GM19035 (cell line): ENCODE data around the gene WARS2.

Experiments used
- ATAC-seq: cut with Tn5 transposase; IDR thresholded peaks from one replicate; pipeline ENCODE4 v1.9.1; 2021; ENCODE audit not compliant: unreplicated experiment

WARS2 gene

DNA sequence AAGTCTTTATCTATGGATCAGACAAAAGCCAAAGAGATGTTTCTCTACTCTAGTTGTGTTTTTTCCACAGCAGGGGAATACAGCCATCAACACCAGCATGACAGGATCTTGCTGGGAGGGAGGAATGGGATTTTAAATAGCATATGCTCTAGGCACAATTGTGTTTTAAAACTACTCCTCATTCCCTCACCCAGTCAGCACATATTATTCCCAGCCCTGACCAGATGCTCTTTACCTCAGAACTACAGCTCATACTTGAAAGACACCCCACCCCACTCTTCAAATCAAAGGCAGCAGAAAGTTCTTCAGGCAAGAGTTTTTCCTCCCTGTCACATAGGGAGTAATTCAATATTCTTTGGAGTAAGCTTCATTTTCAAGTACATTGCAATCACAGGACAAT lies 106.1 kb downstream of the WARS2 start:
- no peak for ATAC-seq

DNA sequence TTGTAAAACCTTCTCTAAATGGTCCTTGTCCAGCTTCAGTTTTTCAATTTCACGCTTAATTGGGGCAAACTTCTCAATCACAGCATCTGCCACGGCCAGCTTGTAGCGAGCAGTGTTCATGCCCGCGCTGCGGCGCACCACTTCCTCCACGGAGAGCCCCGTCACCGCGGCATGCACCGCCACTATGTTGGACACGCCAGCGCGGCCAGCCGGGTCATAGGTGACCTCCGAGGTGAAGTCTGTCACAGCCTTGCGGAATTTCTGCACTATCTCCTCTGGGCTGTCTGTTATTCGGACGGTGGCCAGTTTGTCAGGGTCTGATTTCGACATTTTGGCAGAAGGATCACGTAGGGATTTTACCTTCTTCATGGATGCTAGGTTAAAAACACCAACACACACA lies 107.5 kb downstream of the WARS2 start:
- no peak for ATAC-seq

DNA sequence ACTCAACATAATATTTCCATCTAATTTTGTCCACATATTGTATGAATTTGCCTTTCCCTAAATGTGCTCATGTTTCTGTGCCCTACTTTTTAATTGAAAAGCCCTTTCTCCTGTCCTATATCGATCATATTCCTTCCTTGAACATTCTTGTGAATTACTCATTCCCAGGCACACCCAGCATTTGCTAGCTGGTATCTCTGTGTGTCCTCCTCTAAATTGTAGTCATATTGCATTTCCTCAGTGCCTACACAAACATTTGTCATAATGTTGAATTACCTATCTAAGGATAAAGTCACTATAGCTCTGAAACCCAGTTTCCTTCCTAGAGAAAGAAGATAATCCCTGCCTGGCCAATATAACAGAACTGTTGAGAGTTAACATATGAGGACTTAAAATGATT lies 112.7 kb downstream of the WARS2 start:
- ATAC-seq, result no peak

DNA sequence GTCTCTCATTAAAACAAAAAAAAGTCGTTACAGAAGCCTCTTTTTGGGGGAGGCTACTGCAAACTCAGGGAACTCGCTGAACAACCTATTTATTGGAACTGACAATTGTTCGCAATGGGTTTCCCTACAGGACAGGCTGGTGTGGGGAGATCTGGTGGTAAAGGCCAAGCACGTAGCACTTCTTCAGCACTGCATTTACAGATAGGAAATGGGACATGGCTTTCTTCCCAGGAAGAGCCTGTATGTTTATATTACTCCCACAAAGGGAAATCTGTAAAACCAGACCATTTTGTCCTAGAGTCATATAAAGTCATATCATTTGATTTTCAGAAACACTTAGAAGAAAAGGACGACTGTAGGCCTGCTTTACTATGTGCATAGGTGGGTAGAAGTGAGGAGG lies 113.5 kb downstream of the WARS2 start:
- no peak for ATAC-seq

DNA sequence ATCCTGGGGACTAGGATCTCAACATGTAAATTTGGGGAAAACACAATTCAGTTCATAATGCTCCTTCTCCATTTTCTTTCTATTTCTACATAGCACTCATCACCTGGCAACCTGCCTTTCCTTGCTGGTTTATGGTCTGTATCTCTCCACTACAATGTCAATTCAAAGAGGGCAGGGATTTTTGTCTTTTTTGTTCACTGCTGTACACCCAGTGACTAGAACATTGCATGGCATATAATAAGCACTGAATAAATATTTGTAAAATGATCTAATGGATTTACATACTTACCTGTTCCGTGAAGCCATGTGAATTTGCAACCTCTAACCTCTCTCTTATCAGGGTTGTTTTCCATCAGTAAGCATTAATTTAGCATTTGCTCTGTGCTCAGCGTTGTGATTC lies 124.9 kb downstream of the WARS2 start:
- no peak for ATAC-seq

DNA sequence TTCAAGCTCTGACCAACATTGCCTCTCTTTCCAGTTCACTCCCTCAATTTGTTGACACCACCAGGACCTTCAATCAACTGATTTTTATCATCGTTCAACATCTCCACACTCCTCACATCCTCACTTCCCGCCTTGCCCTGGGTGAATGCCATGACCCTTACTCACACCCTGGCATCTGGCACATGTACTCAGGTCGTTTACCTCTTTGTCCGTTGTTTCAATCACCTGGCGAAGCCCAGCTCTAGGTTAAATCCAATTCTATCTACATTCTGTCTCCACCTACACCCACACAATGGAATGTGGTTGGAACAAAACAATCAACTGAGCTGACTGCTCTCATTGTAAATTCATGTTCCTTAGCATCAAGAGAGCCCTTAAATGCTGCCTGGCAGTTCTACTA lies 128.1 kb downstream of the WARS2 start:
- no peak for ATAC-seq

DNA sequence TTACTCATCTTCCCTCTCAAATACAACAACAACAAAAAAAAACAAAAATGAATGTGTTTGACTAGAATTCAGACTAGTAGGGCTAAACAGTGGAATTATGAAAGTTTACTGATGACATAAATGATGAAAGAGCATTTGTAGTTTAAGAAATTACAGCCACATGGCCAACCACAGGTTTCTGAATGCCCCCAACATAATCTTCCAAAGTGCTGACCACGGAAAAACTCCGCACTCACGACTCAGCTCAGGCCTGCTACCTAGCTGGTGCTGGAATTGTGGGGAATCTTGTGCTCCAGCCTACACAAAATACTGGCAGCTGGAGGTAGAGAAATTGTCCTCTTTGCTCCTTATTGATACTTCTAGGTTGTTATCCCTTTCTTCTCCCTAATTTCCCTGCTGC lies 128.7 kb downstream of the WARS2 start:
- no peak for ATAC-seq

DNA sequence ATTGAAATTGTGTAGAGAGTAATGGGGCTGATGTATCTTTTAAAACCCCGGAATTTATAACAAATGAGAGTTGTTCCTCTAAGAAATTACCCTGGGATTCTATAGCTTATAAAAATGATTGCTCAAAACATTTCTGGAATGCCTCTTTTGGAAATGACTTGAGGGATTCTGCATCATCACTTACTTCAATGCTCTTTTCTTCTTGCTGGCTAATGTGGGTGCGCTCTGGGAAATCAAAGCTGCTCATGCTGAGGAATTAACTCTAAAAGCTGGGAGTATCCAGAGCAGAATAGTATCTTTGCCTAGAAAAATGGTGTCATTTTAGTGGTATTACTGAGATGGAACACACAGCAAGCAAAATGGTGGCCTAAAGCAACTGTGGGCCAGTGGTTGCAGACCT lies 129.3 kb downstream of the WARS2 start:
- no peak for ATAC-seq

DNA sequence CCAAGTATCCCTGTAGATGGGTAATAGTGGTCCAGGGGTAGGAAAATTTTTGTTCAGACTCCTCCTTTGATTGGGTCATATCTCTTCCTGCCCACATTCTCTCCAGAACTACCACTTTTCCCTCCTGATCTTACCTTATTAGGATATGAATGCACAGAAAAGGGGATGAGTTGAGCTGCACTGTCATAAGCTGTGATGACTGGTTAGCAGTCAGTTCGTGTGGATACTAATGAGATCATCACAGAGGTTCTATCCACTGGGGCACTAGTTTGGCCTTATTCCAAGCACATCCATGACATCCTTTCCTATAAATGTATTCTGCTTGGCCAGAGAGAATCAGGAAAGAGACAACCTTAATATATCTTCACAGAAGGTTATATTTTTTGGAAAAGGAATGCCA lies 130.3 kb downstream of the WARS2 start:
- no peak for ATAC-seq

DNA sequence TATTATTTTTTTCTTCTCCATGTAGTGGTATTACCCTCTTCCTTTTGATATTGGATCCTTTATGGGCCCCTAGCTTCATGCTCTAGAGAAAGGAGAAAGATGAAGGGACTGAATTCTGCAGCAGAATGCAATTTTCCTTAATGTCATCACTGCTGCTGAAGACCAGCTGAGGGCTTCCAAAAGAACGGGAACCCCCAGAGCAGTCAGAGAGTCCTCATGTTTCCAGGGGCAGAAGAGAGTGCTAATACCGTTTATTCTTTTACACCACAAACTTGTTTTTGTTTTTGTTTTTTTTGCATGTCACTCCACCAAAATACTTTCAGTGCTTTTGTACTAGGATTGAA lies 131.2 kb downstream of the WARS2 start:
- no peak for ATAC-seq

DNA sequence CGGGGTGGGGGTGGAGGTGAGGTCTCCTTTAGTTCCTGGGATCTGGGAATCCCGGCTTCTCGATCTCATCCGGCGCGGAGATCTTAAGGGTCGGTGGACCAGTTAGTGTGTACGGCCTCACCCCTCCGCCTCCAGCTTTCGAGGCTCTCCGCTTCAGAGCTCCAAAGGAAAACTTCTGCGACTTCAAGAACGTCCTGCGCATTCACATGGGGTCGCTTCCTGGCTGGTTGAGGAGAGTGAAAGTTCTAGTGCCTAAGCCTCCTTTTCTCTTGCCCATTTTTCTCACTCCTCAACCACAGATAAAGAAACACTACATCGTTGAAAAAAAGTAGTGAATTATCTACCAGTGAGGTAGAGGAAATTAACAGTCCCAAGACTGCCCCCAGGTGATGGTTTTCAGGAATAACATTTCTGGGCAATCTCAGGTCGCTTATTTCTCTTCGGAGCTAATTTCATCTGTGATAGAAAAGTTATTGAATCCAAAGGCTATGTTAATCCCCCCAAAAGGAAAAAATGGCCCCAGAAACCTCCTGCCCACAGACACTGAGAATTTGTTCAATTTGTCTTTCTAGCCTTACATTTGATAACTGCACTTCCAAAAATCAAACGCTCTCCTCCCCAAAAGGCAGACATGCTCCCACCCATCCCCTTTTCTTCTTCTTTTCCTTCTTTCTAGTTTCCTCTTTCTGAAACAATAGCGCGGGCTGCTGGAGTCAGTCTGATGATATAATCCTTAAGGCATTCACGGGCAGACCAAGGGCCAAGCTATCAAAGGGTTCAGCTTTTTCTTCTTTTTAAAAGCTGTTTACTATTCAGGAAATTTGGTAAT lies 131.8 kb downstream of the WARS2 start:
- ATAC-seq, result peak; percentile 54

DNA sequence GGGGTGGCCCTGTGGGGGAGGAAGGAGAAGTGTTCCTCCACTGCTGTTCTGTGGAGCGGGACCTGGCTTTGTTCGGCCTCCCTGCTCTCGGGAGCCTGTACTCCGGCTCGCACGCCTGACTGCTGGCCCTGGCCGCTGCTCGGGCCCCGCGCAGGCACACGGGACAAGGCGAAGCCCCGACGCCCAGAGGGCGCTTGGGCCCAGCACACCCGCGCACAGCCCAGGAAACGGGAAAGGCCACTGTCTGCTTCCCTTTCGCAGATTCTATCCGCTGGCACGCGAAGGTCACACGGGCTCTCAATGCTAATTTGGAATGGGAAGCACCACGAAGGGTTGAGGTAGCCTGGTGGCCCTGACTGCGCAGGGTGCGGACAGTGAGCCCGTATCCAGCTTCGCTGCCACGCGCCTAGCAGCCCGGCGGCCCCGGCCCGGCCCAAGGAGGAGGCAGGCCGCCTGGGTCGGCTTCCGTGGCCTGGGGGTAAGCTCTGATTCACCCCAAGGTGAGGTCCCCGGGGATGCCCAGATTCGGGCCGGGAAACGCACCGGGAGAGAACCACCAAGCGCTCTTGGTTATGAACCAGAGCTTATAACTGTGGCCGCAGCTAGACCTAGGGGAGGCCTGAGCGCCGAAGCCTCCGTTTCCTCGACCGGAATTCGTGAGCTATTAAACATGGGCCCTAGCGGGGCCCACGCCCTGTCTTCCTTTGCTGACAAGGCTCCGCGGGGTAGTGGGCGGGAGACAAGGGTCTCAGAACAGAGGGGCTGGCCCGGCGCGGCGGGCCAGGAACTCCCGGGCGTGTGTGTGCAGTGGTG lies 132.6 kb downstream of the WARS2 start:
- ATAC-seq, result no peak

DNA sequence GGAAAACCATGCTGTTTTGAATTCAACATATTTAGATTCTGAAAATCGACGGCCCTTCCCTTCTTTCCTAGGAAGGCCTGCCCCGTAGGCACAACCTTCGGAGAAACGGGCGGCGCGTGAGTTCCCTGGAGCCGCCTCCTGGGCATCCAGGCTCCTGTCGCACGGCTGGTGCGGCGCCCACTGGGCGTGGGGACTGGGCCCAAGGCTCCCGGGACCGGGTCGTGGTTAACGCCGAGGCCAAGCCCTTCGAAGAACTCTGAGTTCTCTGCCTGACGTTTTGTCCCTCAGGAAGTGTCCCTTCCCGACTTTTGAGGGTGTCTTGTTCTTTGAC lies 133.1 kb downstream of the WARS2 start:
- ATAC-seq, result no peak

DNA sequence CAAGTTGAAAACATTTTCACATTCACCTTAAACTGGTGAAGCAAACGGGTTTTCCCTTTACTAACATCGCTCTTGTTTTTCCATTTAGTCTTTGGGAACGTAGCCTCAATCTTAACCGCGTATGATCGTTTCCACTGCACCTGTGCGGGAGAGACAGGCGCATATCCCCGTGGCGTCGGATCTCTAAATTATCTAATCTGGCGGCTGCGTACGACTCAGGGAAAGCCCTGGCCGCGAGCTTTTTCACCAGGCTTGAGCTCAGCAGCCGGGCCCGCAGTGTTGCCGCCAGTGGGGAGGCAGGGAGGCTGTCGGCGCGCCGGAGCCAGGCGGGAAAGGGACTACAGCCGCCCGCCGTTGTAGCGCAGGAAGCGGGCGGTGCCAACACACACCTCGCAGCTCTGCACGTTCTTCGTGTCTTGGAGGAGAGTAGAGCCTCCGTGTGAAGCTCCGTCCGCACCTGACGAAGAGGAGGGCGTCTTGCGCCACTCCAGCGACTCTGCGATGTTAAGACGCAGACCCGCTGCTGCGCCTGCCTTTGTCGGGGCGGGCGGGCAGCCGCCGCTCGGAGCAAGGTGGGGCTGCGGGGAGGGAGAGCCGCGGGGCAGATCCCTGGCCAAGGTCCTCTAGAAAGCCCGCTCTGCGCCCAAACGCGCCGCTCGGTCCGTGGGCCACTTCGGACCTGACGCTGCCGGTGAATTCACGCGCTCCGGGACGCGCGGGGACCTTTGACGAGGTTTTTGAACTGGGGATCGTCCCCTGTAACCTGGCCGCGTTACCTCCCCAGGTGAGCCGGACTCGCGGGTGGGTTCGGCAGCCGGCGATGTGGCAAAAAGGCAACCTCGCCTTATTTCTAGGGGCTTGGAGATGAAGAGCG lies 133.8 kb downstream of the WARS2 start:
- no peak for ATAC-seq

DNA sequence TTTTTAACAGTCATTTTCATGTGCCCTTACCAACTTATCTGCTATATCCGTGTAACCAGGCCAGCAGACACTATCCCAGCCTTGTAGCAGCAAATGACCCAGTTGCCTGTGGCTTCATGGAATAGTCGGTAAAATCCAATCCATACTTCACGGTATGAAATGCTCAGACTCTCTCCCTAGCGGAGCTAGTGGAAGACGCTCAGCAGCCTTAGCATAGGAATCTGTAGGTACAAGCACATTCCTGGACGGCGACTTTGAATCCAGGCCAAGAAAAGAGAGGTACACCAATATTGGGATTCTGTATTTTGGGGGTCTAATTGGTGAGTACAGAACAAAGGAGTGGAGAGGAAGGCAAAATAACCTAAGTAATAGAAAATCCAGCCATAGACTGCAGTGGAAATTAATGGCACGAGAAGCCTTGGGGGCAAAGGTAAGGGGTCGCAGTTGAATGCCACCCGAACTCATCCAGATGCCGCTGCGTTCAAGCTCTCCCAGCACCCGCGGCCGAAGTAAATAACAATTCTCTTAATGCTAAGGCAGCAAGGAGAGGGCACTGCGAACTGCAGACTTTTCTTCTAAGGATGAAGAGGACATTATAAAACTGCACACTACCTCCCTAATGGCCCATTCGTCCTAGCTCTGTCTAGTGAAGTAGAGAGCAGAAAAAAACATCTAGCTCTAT lies 134.6 kb downstream of the WARS2 start:
- no peak for ATAC-seq

DNA sequence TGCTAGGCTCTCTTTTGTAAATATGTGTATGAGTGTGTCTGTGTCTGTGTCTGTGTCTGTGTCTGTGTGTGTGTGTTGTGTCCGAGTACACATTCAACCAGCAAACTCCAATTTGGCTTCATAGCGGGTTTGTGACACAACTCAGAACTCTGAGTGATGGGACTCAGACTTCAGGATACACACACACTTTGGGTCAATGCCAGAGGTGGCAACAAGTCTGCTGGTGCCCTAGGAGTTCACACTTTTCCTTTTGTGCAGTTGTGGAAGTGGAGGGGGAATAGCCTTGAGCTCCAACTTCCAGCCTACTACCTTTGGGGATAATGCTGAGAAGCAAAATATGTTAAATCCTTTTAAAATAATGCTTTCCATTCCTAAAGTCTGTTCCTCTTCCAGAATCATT lies 135.7 kb downstream of the WARS2 start:
- no peak for ATAC-seq

DNA sequence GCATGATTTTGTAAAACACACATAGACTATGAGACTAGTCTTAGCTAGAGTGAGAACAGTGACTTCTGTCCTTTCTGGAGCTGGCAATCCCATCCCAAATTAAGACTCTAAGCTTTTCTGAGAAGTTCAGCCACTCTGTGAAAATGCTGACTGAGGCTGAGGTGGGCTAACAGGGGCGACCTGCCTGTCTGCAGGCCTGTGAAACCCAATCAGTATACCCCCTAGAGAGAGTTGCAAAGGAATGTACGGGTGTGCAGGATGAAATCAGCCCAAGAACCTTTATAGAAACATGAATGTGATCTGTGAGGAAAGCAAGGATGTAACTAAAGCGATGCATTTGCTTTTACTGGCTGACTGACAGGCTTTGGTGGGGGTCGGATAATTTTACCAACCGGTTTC lies 136.3 kb downstream of the WARS2 start:
- no peak for ATAC-seq

DNA sequence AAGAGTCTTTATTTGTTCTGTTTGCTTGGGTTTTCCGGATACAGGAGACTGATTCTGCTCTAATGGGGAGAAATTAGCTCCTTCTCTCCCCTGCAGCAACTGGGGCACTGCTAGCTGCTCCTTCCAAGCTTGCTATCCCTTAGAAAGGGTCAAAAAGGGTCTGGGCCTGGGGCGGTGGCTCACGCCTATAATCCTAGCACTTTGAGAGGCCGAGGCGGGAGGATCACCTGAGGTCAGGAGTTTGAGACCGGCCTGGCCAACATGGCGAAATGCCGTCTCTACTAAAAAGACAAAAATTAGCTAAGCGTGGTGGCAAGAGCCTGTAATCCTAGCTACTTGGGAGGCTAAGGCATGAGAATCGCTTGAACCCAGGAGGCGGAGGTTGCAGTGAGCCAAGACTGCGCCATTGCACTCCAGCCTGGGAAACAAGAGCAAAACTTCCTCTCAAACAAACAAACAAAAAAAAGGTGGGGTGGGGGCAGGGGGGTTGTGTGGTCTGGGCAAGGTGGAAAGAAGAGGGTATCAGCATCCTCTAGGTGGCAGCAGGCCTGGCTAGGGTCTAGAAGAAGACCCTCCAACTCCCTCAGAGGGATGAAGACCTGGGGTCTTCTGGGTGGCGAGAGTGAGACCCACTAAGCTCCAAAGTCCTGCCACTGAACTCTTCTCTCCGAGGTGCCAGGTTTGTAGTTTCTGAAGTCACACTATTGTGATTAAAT lies 136.9 kb downstream of the WARS2 start:
- no peak for ATAC-seq

DNA sequence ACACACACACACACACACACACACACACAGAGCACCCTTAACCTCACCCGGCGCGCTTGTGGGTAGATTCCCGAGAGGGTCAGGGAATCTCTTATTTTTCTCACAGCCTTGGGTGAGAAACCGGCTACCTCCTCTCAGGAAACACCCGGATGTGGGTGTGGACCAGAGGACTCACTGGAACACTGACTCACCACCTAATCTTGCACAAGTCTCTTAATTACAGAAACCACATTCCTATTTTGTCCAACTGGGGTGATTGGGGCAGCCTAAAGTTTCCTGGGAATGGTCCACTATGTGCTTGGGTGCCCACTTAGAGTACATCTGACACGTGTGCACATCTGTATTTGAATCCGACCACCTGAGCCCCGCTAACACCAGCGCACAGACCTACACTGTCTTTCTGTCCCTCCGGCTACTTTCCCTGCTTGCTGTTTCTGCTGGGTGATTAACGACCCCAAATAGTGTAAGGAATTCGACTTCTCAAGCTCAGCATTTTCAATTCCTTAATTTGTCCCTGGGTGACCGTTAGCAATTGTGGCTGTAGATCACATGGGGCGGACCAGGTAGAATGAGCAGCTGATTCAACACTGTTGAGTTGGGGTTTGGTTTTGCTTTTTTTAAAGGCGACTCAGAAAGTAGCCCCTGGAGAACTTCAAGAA lies 138.3 kb downstream of the WARS2 start:
- ATAC-seq, result no peak
